Natural killer cell (primary cell): ENCODE measurements around the gene POLK. TPM values are rescaled to one million over a fixed set of nuclear protein-coding genes. Genes with fewer than 3 reads are reported as not detected.

ENCODE experiments used
- total RNA-seq, 4 donors: library from RNA; stranded (reverse); fragments of 120-200 nt in 1 of 4; gene quantifications; one replicate each; pipeline versions ENCODE4 v1.2.3 to v1.2.4, GENCODE V29; 2013 to 2022

POLK gene
- total RNA-seq, 3 donors from 2014 or later (not counting 1 experiment from before 2014, with no cell fraction given), result 16.8 to 21.5 (median 21.4) TPM

Other genes with a start within 250 kb of the POLK start
- gene HMGCR, start 174.7 kb upstream of the POLK start, total RNA-seq, result 10 to 100 TPM; 44.2 to 89.5 (median 62.6) TPM
- 10 to 100 TPM; 50.1 to 51.4 (median 50.2) TPM for gene CERT1, start 262 bp upstream of the POLK start, total RNA-seq
- gene ANKDD1B, start 99.6 kb downstream of the POLK start, total RNA-seq, result under 1 TPM; 0.52 to 0.66 (median 0.55) TPM
- gene POC5, start 205.5 kb downstream of the POLK start, total RNA-seq, result 10 to 100 TPM; 12.4 to 16.6 (median 12.5) TPM